ENCODE data around the gene TRIM47. TPM values are rescaled to one million over a fixed set of nuclear protein-coding genes. Genes with fewer than 3 reads are reported as not detected.

The TRIM47 gene
- total RNA-seq, 1 donor from 2014 or later = 27.5 TPM

DNA sequence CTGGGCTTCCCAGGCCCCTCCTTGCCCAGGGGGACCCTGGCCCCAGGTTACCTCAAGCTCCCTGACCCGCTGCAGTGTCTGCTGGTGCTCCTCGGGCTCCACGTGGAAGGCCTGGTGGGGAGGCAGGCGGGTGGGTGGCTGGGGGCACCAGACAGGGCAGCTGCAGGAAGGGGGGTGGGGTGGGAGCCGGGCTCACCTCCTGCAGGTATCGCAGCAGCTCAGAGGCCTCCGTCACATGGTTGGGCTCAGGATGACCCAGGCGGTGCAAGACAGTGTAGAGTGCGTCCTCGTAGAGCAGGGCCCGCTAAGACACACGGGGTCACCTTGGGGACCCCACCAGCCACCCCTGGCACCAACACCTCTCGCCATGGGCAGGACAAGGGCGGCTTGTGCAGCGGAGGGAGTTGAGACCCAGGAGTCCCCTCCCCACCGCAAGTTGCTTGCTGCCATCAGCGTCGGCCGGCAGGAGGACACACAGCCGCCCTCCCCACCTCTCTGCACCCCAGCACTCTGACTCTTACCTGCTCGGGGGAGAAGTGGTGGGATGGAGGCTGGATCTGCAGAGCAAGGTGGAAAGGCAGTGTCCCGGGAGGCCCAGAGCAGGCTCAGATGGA lies 35.3 kb downstream of the TRIM47 start:
- Histone ChIP-seq H3K9me3 (replicated peaks) (no peaks in the 10 kb centered on the region), H3K4me1 (peaks cover 51% of the 10 kb centered on the region), H3K27ac (replicated peaks) (peak overlapping the region; percentile 90), H3K4me3 (peak overlapping the region; percentile 39), H3K36me3 (peaks cover 22% of the 10 kb centered on the region), H3K27me3 (ENCODE audit: low read depth) (no peaks in the 10 kb centered on the region)
- TF ChIP-seq, protein P1, sequence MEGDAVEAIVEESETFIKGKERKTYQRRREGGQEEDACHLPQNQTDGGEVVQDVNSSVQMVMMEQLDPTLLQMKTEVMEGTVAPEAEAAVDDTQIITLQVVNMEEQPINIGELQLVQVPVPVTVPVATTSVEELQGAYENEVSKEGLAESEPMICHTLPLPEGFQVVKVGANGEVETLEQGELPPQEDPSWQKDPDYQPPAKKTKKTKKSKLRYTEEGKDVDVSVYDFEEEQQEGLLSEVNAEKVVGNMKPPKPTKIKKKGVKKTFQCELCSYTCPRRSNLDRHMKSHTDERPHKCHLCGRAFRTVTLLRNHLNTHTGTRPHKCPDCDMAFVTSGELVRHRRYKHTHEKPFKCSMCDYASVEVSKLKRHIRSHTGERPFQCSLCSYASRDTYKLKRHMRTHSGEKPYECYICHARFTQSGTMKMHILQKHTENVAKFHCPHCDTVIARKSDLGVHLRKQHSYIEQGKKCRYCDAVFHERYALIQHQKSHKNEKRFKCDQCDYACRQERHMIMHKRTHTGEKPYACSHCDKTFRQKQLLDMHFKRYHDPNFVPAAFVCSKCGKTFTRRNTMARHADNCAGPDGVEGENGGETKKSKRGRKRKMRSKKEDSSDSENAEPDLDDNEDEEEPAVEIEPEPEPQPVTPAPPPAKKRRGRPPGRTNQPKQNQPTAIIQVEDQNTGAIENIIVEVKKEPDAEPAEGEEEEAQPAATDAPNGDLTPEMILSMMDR (IDR thresholded peaks at IDR 0.05; ENCODE audit: borderline replicate concordance) = no peak
- no peak for DNase-seq
- intact Hi-C loops (cut with micrococcal nuclease) = no loop called here

DNA sequence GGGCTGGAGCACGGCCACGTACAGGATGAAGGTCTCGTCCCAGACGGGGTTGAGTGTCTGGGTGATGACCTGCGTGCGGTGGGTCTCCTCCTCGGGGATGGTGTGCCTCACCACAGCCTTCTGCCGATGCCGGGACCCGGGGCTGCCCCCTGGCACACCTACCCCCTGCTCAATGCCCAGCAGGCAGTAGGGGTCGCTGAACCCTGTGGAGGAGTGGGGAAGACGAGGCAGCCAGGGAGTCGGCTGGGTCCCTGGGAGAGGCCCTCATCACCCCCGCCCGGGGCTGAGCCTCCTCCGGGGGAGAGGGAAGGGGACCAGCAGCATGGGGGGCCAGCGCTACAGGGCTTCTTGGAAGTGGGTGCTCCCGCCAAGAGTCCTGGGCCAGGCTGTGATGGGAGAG lies 36.0 kb downstream of the TRIM47 start:
- DNase-seq = no peak
- intact Hi-C loops (cut with micrococcal nuclease) = no loop called here
- H3K4me3 ChIP-seq = no peak overlapping the region
- H3K36me3 ChIP-seq = peaks cover 16% of the 10 kb centered on the region
- H3K27me3 ChIP-seq (ENCODE audit: low read depth) = no peaks in the 10 kb centered on the region
- H3K4me1 ChIP-seq = peaks cover 49% of the 10 kb centered on the region
- H3K27ac ChIP-seq (replicated peaks) = no peak overlapping the region
- no peaks in the 10 kb centered on the region for H3K9me3 ChIP-seq (replicated peaks)
- TF ChIP-seq, protein P1 (IDR thresholded peaks at IDR 0.05; ENCODE audit: borderline replicate concordance) = no peak

DNA sequence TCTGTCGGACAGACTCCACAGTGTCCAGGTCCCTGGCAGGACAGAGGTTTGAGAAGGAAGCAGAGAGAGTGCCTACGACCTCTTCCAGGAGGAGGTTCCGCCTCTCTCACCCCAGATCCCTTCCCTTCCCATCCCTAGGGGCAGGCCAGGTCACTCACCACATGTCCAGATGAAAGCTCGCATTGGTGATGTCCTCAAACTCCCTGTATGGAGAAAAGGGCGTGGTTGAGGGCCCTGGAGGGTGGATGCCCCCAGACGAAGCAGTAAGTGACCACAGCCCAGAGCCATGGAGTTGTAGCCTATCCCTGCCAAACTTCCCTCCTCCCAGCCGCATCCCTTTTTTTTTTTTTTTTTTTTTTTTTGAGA lies 37.6 kb downstream of the TRIM47 start:
- Histone ChIP-seq H3K36me3 (peaks cover 8% of the 10 kb centered on the region), H3K27ac (replicated peaks) (no peak overlapping the region), H3K4me1 (peaks cover 33% of the 10 kb centered on the region), H3K9me3 (replicated peaks) (no peaks in the 10 kb centered on the region), H3K4me3 (no peak overlapping the region), H3K27me3 (ENCODE audit: low read depth) (no peaks in the 10 kb centered on the region)
- DNase-seq = no peak
- intact Hi-C loops (cut with micrococcal nuclease) = no loop called here
- TF ChIP-seq, protein P1 (IDR thresholded peaks at IDR 0.05; ENCODE audit: borderline replicate concordance) = no peak

DNA sequence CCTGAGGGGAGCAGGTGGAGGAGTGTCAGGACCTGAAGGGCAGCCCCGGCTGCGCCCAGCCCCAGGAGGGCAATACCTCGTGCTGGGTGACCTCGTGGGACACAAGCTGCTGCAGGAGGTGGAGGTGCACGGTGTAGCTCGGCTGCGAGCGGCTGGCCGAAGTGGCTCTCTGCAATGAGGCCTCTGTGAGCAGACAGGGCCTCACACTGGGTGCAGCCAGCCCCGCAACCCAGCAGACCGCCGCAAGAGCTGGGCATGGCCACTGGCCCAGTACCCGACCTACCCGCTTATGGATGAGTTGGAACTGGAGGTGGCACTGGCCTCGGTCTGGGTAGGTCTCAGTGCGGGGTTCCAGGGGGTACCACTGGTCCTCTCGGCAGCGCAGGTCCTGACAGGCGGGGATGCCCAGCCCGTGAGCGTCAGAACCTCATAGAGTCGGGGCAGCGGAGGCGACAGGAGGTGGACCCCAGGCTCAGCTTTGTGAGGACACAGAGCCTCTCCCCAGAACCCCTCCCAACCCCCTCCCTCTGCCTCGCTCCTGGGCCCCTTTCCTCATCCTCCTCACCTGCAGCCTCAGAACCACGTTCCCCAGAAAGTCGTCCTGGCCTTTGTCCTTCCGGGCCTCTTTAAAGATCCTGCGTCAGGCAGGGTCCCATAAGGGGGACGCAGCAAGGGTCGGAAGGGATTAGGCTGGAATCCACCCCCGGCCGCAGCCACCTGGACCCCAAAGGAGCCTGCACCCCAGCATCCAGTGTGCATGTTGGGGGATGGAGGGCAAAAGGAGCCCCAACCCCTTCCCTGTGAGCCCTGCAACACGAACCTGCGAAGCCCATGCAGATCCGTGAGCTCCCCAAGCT lies 38.2 kb downstream of the TRIM47 start:
- DNase-seq = no peak
- intact Hi-C loops (cut with micrococcal nuclease) = no loop called here
- no peaks in the 10 kb centered on the region for H3K27me3 ChIP-seq (ENCODE audit: low read depth)
- peaks cover 9% of the 10 kb centered on the region for H3K36me3 ChIP-seq
- no peak overlapping the region for H3K4me3 ChIP-seq
- H3K9me3 ChIP-seq (replicated peaks) = no peaks in the 10 kb centered on the region
- H3K4me1 ChIP-seq = peaks cover 27% of the 10 kb centered on the region
- H3K27ac ChIP-seq (replicated peaks) = no peak overlapping the region
- TF ChIP-seq, protein P1 (IDR thresholded peaks at IDR 0.05; ENCODE audit: borderline replicate concordance) = no peak

DNA sequence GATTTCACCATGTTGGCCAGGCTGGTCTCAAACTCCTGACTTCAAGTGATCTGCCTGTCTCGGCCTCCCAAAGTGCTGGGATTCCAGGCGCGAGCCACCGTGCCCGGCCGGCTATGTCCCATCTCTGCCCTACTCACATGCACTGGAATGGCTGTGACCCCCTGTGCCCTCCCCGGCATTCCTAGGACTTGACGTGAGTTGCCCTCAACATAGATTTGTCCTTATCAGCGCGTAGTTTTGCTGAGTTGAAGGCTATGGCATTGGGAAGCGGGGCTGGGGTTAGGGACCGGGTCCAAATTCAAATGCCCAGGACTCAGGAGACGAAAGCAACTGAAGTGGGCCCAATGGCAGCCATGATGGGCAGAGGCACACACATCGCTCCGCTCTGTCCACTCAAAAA lies 40.0 kb downstream of the TRIM47 start:
- H3K9me3 ChIP-seq (replicated peaks) = no peaks in the 10 kb centered on the region
- H3K4me1 ChIP-seq = peaks cover 16% of the 10 kb centered on the region
- TF ChIP-seq, protein P1 (IDR thresholded peaks at IDR 0.05; ENCODE audit: borderline replicate concordance) = no peak
- H3K27me3 ChIP-seq (ENCODE audit: low read depth) = no peaks in the 10 kb centered on the region
- intact Hi-C loops (cut with micrococcal nuclease) = no loop called here
- H3K27ac ChIP-seq (replicated peaks) = no peak overlapping the region
- H3K4me3 ChIP-seq = no peak overlapping the region
- DNase-seq = no peak
- H3K36me3 ChIP-seq = peaks cover 9% of the 10 kb centered on the region

All from left ventricle myocardium inferior (tissue), 1 donor.